HepG2 (cell line): Measurements from ENCODE around the gene NEURL1. TPM values are rescaled to one million over a fixed set of nuclear protein-coding genes. Genes with fewer than 3 reads are reported as not detected.

Experiments used
- AGO2 ChIP-seq: fragments of 200-400 bp; formaldehyde crosslinking; optimal IDR thresholded peaks from 2 replicates; pipeline ENCODE3; 2017; ENCODE audit warnings: mild to moderate bottlenecking, low read depth, low read length, moderate library complexity
- CERS6 ChIP-seq: sonication (generic); formaldehyde crosslinking; IDR thresholded peaks from 2 replicates; pipeline ENCODE4 v1.5.0; 2020; ENCODE audit warnings: missing genetic modification reagents
- DDIT3 ChIP-seq: sonication (generic); formaldehyde crosslinking; IDR thresholded peaks from 2 replicates; pipeline ENCODE4 v1.4.0; 2020; ENCODE audit warnings: mild to moderate bottlenecking, missing genetic modification reagents
- GABPA ChIP-seq, 2 experiments: IDR thresholded peaks; 2 replicates each; pipeline ENCODE4 v1.6.1; 2011 to 2016; ENCODE audit warnings: low read depth in 2 of 2, low read length in 1 of 2, missing biosample characterization in 1 of 2, missing genetic modification characterization in 1 of 2
- HCFC1 ChIP-seq: fragments of 150-350 bp; IDR thresholded peaks from 2 replicates; pipeline ENCODE4 v1.6.1; 2014; ENCODE audit warnings: low read depth, low read length
- HIC2 ChIP-seq: sonication (generic); formaldehyde crosslinking; IDR thresholded peaks from 2 replicates; pipeline ENCODE4 v1.9.0; 2022; ENCODE audit warnings: low read depth, missing genetic modification reagents
- NR1H2 ChIP-seq: sonication (generic); formaldehyde crosslinking; IDR thresholded peaks from 2 replicates; pipeline ENCODE4 v1.8.1; 2022; ENCODE audit warnings: low read depth, missing genetic modification reagents, borderline replicate concordance
- PRDM15 ChIP-seq: sonication (generic); formaldehyde crosslinking; IDR thresholded peaks from 2 replicates; pipeline ENCODE4 v1.4.0; 2020; ENCODE audit warnings: missing genetic modification reagents
- RCOR2 ChIP-seq: IDR thresholded peaks from 2 replicates; pipeline ENCODE4 v1.6.1; 2016; ENCODE audit warnings: missing biosample characterization, missing genetic modification reagents
- SETDB1 ChIP-seq: sonication (generic); formaldehyde crosslinking; IDR thresholded peaks from 2 replicates; pipeline ENCODE4 v1.5.1; 2020; ENCODE audit warnings: missing genetic modification reagents, mild to moderate bottlenecking, borderline replicate concordance
- THAP7 ChIP-seq: sonication (generic); formaldehyde crosslinking; IDR thresholded peaks from 2 replicates; pipeline ENCODE4 v1.8.1; 2023; ENCODE audit warnings: mild to moderate bottlenecking, missing genetic modification reagents
- ZNF274 ChIP-seq: sonication (generic); formaldehyde crosslinking; IDR thresholded peaks from 2 replicates; pipeline ENCODE4 v1.5.1; 2020; ENCODE audit warnings: mild to moderate bottlenecking, missing genetic modification reagents
- ZNF383 ChIP-seq: sonication (generic); formaldehyde crosslinking; IDR thresholded peaks from 2 replicates; pipeline ENCODE4 v1.4.0; 2020; ENCODE audit warnings: missing genetic modification reagents, mild to moderate bottlenecking, borderline replicate concordance
- ZNF782 ChIP-seq: sonication (generic); formaldehyde crosslinking; IDR thresholded peaks from 2 replicates; pipeline ENCODE4 v1.4.0; 2020; ENCODE audit warnings: missing genetic modification reagents, mild to moderate bottlenecking, borderline replicate concordance
- ZNF788 ChIP-seq: sonication (generic); formaldehyde crosslinking; IDR thresholded peaks from 2 replicates; pipeline ENCODE4 v1.5.0; 2020; ENCODE audit warnings: mild to moderate bottlenecking, missing genetic modification reagents, borderline replicate concordance
- polyA plus RNA-seq, 8 experiments: library from polyadenylated mRNA; depleted of rRNA in 3 of 8; stranded (reverse) in 7 of 8; unstranded in 1 of 8; fragments of >200 nt; fragmentation: Illumina TruSeq in 4 of 8; extraction: Trizol in 4 of 8; gene quantifications; 2 replicates each; pipeline versions ENCODE4 v1.2.1 to v1.2.3, GENCODE V29; 2011 to 2016; ENCODE audit warnings: low read depth in 4 of 8, missing spikeins in 1 of 8, mixed read lengths in 1 of 8; ENCODE audit not compliant: insufficient read depth in 1 of 8
- total RNA-seq, 5 experiments: library from RNA; depleted of rRNA; stranded (reverse); fragments of >200 nt; fragmentation: Illumina TruSeq; extraction: Trizol; gene quantifications; 2 replicates each; pipeline ENCODE4 v1.2.3, GENCODE V29; 2016; ENCODE audit warnings: low read depth in 1 of 5

NEURL1 gene
- total and polyA plus RNA-seq, 2 of the 13 experiments (the other 11 are each of a cell fraction or from before 2014, with no cell fraction given) = not detected

- no peak for TF ChIP-seq CERS6 (CRISPR knock-in tag)
- TF ChIP-seq HIC2 (CRISPR knock-in tag) = peak; percentile 82
- no peak for TF ChIP-seq NR1H2 (CRISPR knock-in tag)
- no peak for TF ChIP-seq GABPA (IDR thresholded peaks at IDR 0.05; ENCODE audit: low read depth, low read length)
- TF ChIP-seq GABPA (CRISPR knock-in tag; IDR thresholded peaks at IDR 0.05; ENCODE audit: low read depth) = no peak
- TF ChIP-seq SETDB1 (CRISPR knock-in tag) = no peak
- no peak for TF ChIP-seq AGO2
- TF ChIP-seq RCOR2 (CRISPR knock-in tag) = 0 out of 2 replicates have a peak, but pooled peaks have one; percentile 23
- TF ChIP-seq ZNF383 (CRISPR knock-in tag) = no peak
- TF ChIP-seq ZNF788 = peak; percentile 84; the same call in 1 of the 2 replicates
- peak; percentile 25; the same call in 1 of the 2 replicates for TF ChIP-seq THAP7 (CRISPR knock-in tag)
- TF ChIP-seq HCFC1 = no peak
- TF ChIP-seq ZNF274 (CRISPR knock-in tag) = 0 out of 2 replicates have a peak, but pooled peaks have one; percentile 43
- no peak for TF ChIP-seq DDIT3 (CRISPR knock-in tag)
- no peak for TF ChIP-seq PRDM15 (CRISPR knock-in tag)
- peak; percentile 70; the same call in 1 of the 2 replicates for TF ChIP-seq ZNF782 (CRISPR knock-in tag)
These were observed 85.4 kb downstream of the NEURL1 start (continued) for GRCh38 chr10:103578782-103579382.
